H9 (cell line): ENCODE data around the gene TMEM120B. TPM values are rescaled to one million over a fixed set of nuclear protein-coding genes. Genes with fewer than 3 reads are reported as not detected.

ENCODE experiments used
- DNase-seq: peaks from one replicate; pipeline ENCODE4 v3.0.0-alpha.2; 2017
- H2AFZ ChIP-seq: one replicate; pipeline ENCODE4 v1.6.1; 2013; ENCODE audit warnings: mild to moderate bottlenecking, low read length, control low read depth, moderate library complexity
- H2AK5ac ChIP-seq: 2 replicates; pipeline ENCODE4 v1.6.1; 2013; ENCODE audit warnings: low read length, control low read depth, mixed read lengths; ENCODE audit not compliant: insufficient read length
- H2BK120ac ChIP-seq: one replicate; pipeline ENCODE4 v1.6.1; 2013; ENCODE audit warnings: low read depth, mild to moderate bottlenecking, low read length, control low read depth, inconsistent platforms; ENCODE audit not compliant: poor library complexity, severe bottlenecking
- H2BK12ac ChIP-seq: 2 replicates; pipeline ENCODE4 v1.6.1; 2013; ENCODE audit warnings: low read length, control low read depth, mixed read lengths, low read depth; ENCODE audit not compliant: insufficient read length
- H2BK15ac ChIP-seq: 2 replicates; pipeline ENCODE4 v1.6.1; 2013; ENCODE audit warnings: low read depth, low read length, control low read depth
- H2BK20ac ChIP-seq: one replicate; pipeline ENCODE4 v1.6.1; 2013; ENCODE audit warnings: low read depth, mild to moderate bottlenecking, low read length, control low read depth, inconsistent platforms; ENCODE audit not compliant: poor library complexity, severe bottlenecking
- H2BK5ac ChIP-seq: 2 replicates; pipeline ENCODE4 v1.6.1; 2013; ENCODE audit warnings: low read length, control low read depth, mixed read lengths; ENCODE audit not compliant: insufficient read length
- H3K14ac ChIP-seq: 2 replicates; pipeline ENCODE4 v1.6.1; 2013; ENCODE audit warnings: low read length, control low read depth; ENCODE audit not compliant: insufficient read depth
- H3K18ac ChIP-seq: 2 replicates; pipeline ENCODE4 v1.6.1; 2013; ENCODE audit warnings: low read depth, mild to moderate bottlenecking, mixed read lengths, low read length, control low read depth; ENCODE audit not compliant: insufficient read length
- H3K23ac ChIP-seq: 2 replicates; pipeline ENCODE4 v1.6.1; 2013; ENCODE audit warnings: low read length, control low read depth, mixed read lengths, low read depth; ENCODE audit not compliant: insufficient read length
- H3K23me2 ChIP-seq: 2 replicates; pipeline ENCODE4 v1.6.1; 2013; ENCODE audit warnings: low read depth, mild to moderate bottlenecking, mixed read lengths, low read length, control low read depth; ENCODE audit not compliant: insufficient read length, poor library complexity, severe bottlenecking
- H3K27ac ChIP-seq: 2 replicates; pipeline ENCODE4 v1.5.1; 2013; ENCODE audit warnings: low read length, control low read depth, mixed read lengths, low read depth; ENCODE audit not compliant: insufficient read length
- H3K27me3 ChIP-seq: 2 replicates; pipeline ENCODE4 v1.6.1; 2013; ENCODE audit warnings: low read length, control low read depth, inconsistent platforms; ENCODE audit not compliant: insufficient read depth
- H3K4ac ChIP-seq: 2 replicates; pipeline ENCODE4 v1.6.1; 2013; ENCODE audit warnings: low read depth, mild to moderate bottlenecking, control low read depth, inconsistent platforms, low read length, moderate library complexity
- H3K4me1 ChIP-seq: 2 replicates; pipeline ENCODE4 v1.6.1; 2013; ENCODE audit warnings: low read length, control low read depth, inconsistent platforms; ENCODE audit not compliant: insufficient read depth
- H3K4me2 ChIP-seq: 2 replicates; pipeline ENCODE4 v1.6.1; 2013; ENCODE audit warnings: low read length, control low read depth, mixed read lengths; ENCODE audit not compliant: insufficient read length, insufficient read depth
- H3K56ac ChIP-seq: 2 replicates; pipeline ENCODE4 v1.6.1; 2013; ENCODE audit warnings: low read depth, mild to moderate bottlenecking, mixed read lengths, low read length, control low read depth; ENCODE audit not compliant: insufficient read length
- H3K79me1 ChIP-seq: 2 replicates; pipeline ENCODE4 v1.6.1; 2013; ENCODE audit warnings: low read depth, mild to moderate bottlenecking, moderate library complexity, low read length, control low read depth, inconsistent platforms; ENCODE audit not compliant: insufficient read depth, poor library complexity, severe bottlenecking
- H3K79me2 ChIP-seq: 2 replicates; pipeline ENCODE4 v1.6.1; 2013; ENCODE audit warnings: low read length, control low read depth, inconsistent platforms; ENCODE audit not compliant: insufficient read depth
- H3K9ac ChIP-seq: 2 replicates; pipeline ENCODE4 v1.6.1; 2013; ENCODE audit warnings: low read length, control low read depth, mixed read lengths; ENCODE audit not compliant: insufficient read length; ENCODE audit errors: extremely low read depth
- H3K9me3 ChIP-seq: one replicate; pipeline ENCODE4 v1.6.1; 2013; ENCODE audit warnings: low read depth, low read length, inconsistent platforms; ENCODE audit not compliant: control insufficient read depth
- H3T11ph ChIP-seq: one replicate; pipeline ENCODE4 v1.6.1; 2013; ENCODE audit warnings: mild to moderate bottlenecking, low read length, control low read depth, inconsistent platforms
- H4K20me1 ChIP-seq: one replicate; pipeline ENCODE4 v1.6.1; 2013; ENCODE audit not compliant: control insufficient read depth, insufficient read length, insufficient read depth
- H4K5ac ChIP-seq: 2 replicates; pipeline ENCODE4 v1.6.1; 2013; ENCODE audit warnings: low read depth, mild to moderate bottlenecking, mixed read lengths, low read length, control low read depth; ENCODE audit not compliant: insufficient read length
- H4K8ac ChIP-seq: replicated peaks from 2 replicates; pipeline ENCODE4 v1.6.1; 2013; ENCODE audit warnings: low read length, control low read depth, mixed read lengths, low read depth; ENCODE audit not compliant: insufficient read length
- H4K91ac ChIP-seq: 2 replicates; pipeline ENCODE4 v1.6.1; 2013; ENCODE audit warnings: low read depth, mild to moderate bottlenecking, moderate library complexity, mixed read lengths, low read length, control low read depth; ENCODE audit not compliant: insufficient read length
- H3K27ac Mint-ChIP-seq, 3 experiments: 2 replicates in 2 of 3; 3 replicates in 1 of 3; pipeline ENCODE4 v1.8.0; 2020 to 2021; ENCODE audit warnings: mixed read lengths in 3 of 3, mild to moderate bottlenecking in 1 of 3, moderate library complexity in 1 of 3
- H3K27me3 Mint-ChIP-seq: 2 replicates; pipeline ENCODE4 v1.8.0; 2021; ENCODE audit warnings: low read depth, mild to moderate bottlenecking, moderate library complexity, mixed read lengths
- H3K36me3 Mint-ChIP-seq, 3 experiments: 2 replicates in 2 of 3; 3 replicates in 1 of 3; pipeline ENCODE4 v1.8.0; 2020 to 2021; ENCODE audit warnings: low read depth in 3 of 3, mixed read lengths in 3 of 3; ENCODE audit not compliant: insufficient read depth in 1 of 3
- H3K4me1 Mint-ChIP-seq, 2 experiments: 2 replicates each; pipeline ENCODE4 v1.8.0; 2020; ENCODE audit warnings: mixed read lengths in 2 of 2
- H3K4me3 Mint-ChIP-seq, 2 experiments: 2 replicates in 1 of 2; 3 replicates in 1 of 2; pipeline ENCODE4 v1.8.0; 2020 to 2021; ENCODE audit warnings: mild to moderate bottlenecking in 2 of 2, mixed read lengths in 2 of 2, moderate library complexity in 1 of 2
- H3K9me3 Mint-ChIP-seq, 2 experiments: 2 replicates in 1 of 2; 3 replicates in 1 of 2; pipeline ENCODE4 v1.8.0; 2020; ENCODE audit warnings: mild to moderate bottlenecking in 2 of 2, mixed read lengths in 2 of 2, moderate library complexity in 1 of 2
- WGBS: extraction: QIAGEN DNeasy Blood & Tissue Kit; methylation state at CpG from one replicate; pipeline ENCODE4 v1.1.7; 2013; ENCODE audit warnings: missing lambda C conversion rate, low lambda C conversion rate, mixed read lengths; ENCODE audit not compliant: insufficient read length; ENCODE audit errors: extremely low coverage; 5-methylcytosine and 5-hydroxymethylcytosine counted together
- total RNA-seq: library from RNA; stranded (reverse); gene quantifications from 2 replicates; pipeline ENCODE4 v1.2.1, GENCODE V29; 2021
- TF ChIP-seq, protein P1 (sequence below): fragments of 200-600 bp; sonication (generic); conservative IDR thresholded peaks from 3 replicates; pipeline ENCODE4 v1.8.0; 2021; ENCODE audit warnings: antibody characterized with exemption, mild to moderate bottlenecking

TMEM120B gene
- total RNA-seq, 1 experiment from 2014 or later, result 25.8 TPM

DNA sequence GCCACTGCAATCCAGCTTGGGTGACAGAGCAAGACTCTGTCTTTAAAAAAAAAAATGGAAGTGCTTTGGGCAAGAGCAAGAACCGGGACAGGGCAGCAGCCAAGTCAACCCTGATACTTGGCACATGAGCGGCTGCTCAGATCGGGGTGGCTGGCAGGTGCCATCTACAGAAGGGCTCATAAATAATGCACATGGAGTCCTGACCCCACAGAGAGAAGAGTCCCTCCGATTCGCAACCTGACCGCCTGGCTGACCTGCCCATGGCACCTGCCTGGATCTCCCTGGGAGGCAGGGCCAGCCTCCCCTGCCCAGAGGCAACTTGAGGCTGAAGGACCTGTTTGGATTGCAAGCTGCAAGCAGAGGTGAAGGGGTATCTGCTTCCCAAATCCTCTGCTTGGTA lies 9.6 kb upstream of the TMEM120B start:
- no peaks in the 10 kb centered on the region for H3K79me2 ChIP-seq
- no peak overlapping the region for H3K4ac ChIP-seq
- H2BK12ac ChIP-seq, result no peak overlapping the region
- no peaks in the 10 kb centered on the region for H3K4me1 ChIP-seq
- H3K27ac Mint-ChIP-seq, result no peak overlapping the region
- H3K18ac ChIP-seq, result no peak overlapping the region
- no peak overlapping the region for H3K14ac ChIP-seq
- H4K20me1 ChIP-seq, result no peaks in the 10 kb centered on the region
- H2BK5ac ChIP-seq, result no peak overlapping the region
- H3K27me3 Mint-ChIP-seq, result peaks cover 7% of the 10 kb centered on the region
- H3K27me3 ChIP-seq, result no peaks in the 10 kb centered on the region
- H3K4me2 ChIP-seq, result no peak overlapping the region
- no peak overlapping the region for H3T11ph ChIP-seq
- no peak overlapping the region for H4K5ac ChIP-seq
- H2AFZ ChIP-seq, result no peak overlapping the region
- no peak overlapping the region for H3K27ac ChIP-seq
- H3K9me3 ChIP-seq, result no peaks in the 10 kb centered on the region
- TF ChIP-seq, protein P1, sequence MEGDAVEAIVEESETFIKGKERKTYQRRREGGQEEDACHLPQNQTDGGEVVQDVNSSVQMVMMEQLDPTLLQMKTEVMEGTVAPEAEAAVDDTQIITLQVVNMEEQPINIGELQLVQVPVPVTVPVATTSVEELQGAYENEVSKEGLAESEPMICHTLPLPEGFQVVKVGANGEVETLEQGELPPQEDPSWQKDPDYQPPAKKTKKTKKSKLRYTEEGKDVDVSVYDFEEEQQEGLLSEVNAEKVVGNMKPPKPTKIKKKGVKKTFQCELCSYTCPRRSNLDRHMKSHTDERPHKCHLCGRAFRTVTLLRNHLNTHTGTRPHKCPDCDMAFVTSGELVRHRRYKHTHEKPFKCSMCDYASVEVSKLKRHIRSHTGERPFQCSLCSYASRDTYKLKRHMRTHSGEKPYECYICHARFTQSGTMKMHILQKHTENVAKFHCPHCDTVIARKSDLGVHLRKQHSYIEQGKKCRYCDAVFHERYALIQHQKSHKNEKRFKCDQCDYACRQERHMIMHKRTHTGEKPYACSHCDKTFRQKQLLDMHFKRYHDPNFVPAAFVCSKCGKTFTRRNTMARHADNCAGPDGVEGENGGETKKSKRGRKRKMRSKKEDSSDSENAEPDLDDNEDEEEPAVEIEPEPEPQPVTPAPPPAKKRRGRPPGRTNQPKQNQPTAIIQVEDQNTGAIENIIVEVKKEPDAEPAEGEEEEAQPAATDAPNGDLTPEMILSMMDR, result no peak
- H2BK120ac ChIP-seq, result no peak overlapping the region
- no peak overlapping the region for H3K9ac ChIP-seq
- no peak overlapping the region for H4K91ac ChIP-seq
- H4K8ac ChIP-seq, result no peak overlapping the region
- H2BK20ac ChIP-seq, result no peak overlapping the region
- H2AK5ac ChIP-seq, result no peak overlapping the region
- no peak overlapping the region for H3K56ac ChIP-seq
- DNase-seq, result no peak
- H3K23me2 ChIP-seq, result no peaks in the 10 kb centered on the region
- no CpG with 5 or more reads among the region's 6 CpGs for WGBS
- H3K23ac ChIP-seq, result no peak overlapping the region
- no peaks in the 10 kb centered on the region for H3K4me1 Mint-ChIP-seq
- H3K79me1 ChIP-seq, result no peaks in the 10 kb centered on the region
- H3K36me3 Mint-ChIP-seq, result no peaks in the 10 kb centered on the region; a peak in 1 of 7 replicates
- no peak overlapping the region for H3K4me3 Mint-ChIP-seq
- peaks cover 0 to 5% of the 10 kb centered on the region in 2 experiments; a peak in 1 of 5 replicates for H3K9me3 Mint-ChIP-seq
- no peak overlapping the region for H2BK15ac ChIP-seq
